GM19372 (cell line): ENCODE measurements around the gene ARHGAP45.
A peak's percentile ranks its signal among the peaks of the same experiment; 100 is the strongest.

Source experiments
- ATAC-seq: cut with Tn5 transposase; IDR thresholded peaks from one replicate; pipeline ENCODE4 v1.9.1; 2021; ENCODE audit warnings: mild to moderate bottlenecking, low read depth, moderate library complexity; ENCODE audit not compliant: unreplicated experiment

ARHGAP45 gene

GRCh38 chr19:1039646-1040475 lies 27.1 kb upstream of the ARHGAP45 start, which contains the start of gene ABCA7:
TSS of gene ABCA7 (plus strand) at chr19:1040107. CDS start at chr19:1041362, 1,255 bp downstream.
- ATAC-seq, result peak; percentile 67

- peak; percentile 40 for ATAC-seq
Measured at GRCh38 chr19:1040476-1041271, 26.3 kb upstream of the ARHGAP45 start.

- ATAC-seq, result no peak
Measured at GRCh38 chr19:1041272-1041834, 25.6 kb upstream of the ARHGAP45 start.

GRCh38 chr19:1041835-1042685 lies 24.9 kb upstream of the ARHGAP45 start:
- no peak for ATAC-seq

- no peak for ATAC-seq
Measured at GRCh38 chr19:1042689-1043511, 24.1 kb upstream of the ARHGAP45 start.

GRCh38 chr19:1045247-1045603 lies 21.7 kb upstream of the ARHGAP45 start:
- no peak for ATAC-seq

GRCh38 chr19:1046117-1046626 lies 20.8 kb upstream of the ARHGAP45 start:
- ATAC-seq, result no peak

- no peak for ATAC-seq
Measured at GRCh38 chr19:1046836-1047695, 19.9 kb upstream of the ARHGAP45 start.

GRCh38 chr19:1047696-1048147 lies 19.2 kb upstream of the ARHGAP45 start:
- ATAC-seq, result no peak

GRCh38 chr19:1049106-1049505 lies 17.9 kb upstream of the ARHGAP45 start:
- ATAC-seq, result no peak

GRCh38 chr19:1049800-1050199 lies 17.2 kb upstream of the ARHGAP45 start:
- no peak for ATAC-seq

- ATAC-seq, result no peak
Measured at GRCh38 chr19:1050989-1051788, 15.8 kb upstream of the ARHGAP45 start.

- ATAC-seq, result no peak
Measured at GRCh38 chr19:1051791-1052190, 15.2 kb upstream of the ARHGAP45 start.

GRCh38 chr19:1052349-1052975 lies 14.5 kb upstream of the ARHGAP45 start:
- no peak for ATAC-seq

GRCh38 chr19:1053176-1054101 lies 13.5 kb upstream of the ARHGAP45 start:
- no peak for ATAC-seq
